Activated T-cell treated with anti-CD3 and anti-CD28 coated beads, Interleukin-2, amount 50 U/mL, for 72 hours (primary cell): ENCODE data around the gene TRAPPC11. TPM values are rescaled to one million over a fixed set of nuclear protein-coding genes. Genes with fewer than 3 reads are reported as not detected.

Experiments used
- ATAC-seq, 2 donors: fragments of 150-1000 bp; cut with Tn5 transposase; replicated peaks in 1 of 2; 2 replicates each; pipeline ENCODE4 v1.10.0; 2021; ENCODE audit warnings: moderate library complexity in 2 of 2, mild to moderate bottlenecking in 1 of 2
- DNase-seq, 2 donors: peaks; one replicate each; pipeline ENCODE4 v3.0.0; 2021 to 2022; ENCODE audit warnings: mixed read lengths in 1 of 2
- H3K27ac Mint-ChIP-seq: one replicate; pipeline ENCODE4 v1.8.0; 2022; ENCODE audit warnings: mild to moderate bottlenecking, moderate library complexity, mixed read lengths
- H3K27me3 Mint-ChIP-seq: one replicate; pipeline ENCODE4 v1.8.0; 2022; ENCODE audit warnings: low read depth, mixed read lengths
- H3K36me3 Mint-ChIP-seq, 2 donors: one replicate each; pipeline ENCODE4 v1.8.0; 2022; ENCODE audit warnings: mixed read lengths in 2 of 2, mild to moderate bottlenecking in 1 of 2; ENCODE audit not compliant: insufficient read depth in 2 of 2
- H3K4me1 Mint-ChIP-seq: one replicate; pipeline ENCODE4 v1.8.0; 2022; ENCODE audit warnings: low read depth, mixed read lengths
- H3K4me3 Mint-ChIP-seq, 2 donors: one replicate each; pipeline ENCODE4 v1.8.0; 2022; ENCODE audit warnings: mild to moderate bottlenecking in 2 of 2, mixed read lengths in 2 of 2, moderate library complexity in 2 of 2
- H3K9me3 Mint-ChIP-seq, 2 donors: one replicate each; pipeline ENCODE4 v1.8.0; 2022; ENCODE audit warnings: mixed read lengths in 2 of 2
- total RNA-seq, 2 donors: library from RNA; stranded (reverse); gene quantifications; one replicate each; pipeline ENCODE4 v1.2.3, GENCODE V29; 2022

The TRAPPC11 gene
- total RNA-seq, 2 donors from 2014 or later = 33.2 to 36.8 TPM

DNA sequence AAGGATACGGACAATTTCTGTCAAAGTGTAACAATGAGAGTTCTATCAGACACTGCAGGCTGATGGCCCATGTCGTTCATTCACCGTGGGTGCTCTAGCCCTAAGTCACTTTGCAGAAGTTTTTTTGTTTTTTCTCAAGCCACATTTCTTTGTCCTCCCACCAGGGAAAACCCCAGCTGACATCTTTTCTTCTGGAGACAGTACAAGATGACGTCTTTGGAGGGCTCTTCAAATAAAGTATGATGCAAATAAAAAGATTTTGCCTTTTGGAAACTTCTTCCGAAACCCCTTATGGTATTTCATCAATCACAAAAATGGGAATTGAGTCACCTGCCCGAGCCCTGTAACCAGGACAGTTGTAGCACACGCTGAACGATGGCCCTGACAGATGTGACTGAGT, 73.2 kb downstream of the TRAPPC11 start:
- H3K4me1 Mint-ChIP-seq = no peaks in the 10 kb centered on the region
- no peaks in the 10 kb centered on the region for H3K27me3 Mint-ChIP-seq
- DNase-seq (no peak), ATAC-seq (no peak)
- H3K36me3 Mint-ChIP-seq = no peaks in the 10 kb centered on the region
- no peak overlapping the region for H3K4me3 Mint-ChIP-seq
- no peak overlapping the region for H3K27ac Mint-ChIP-seq
- H3K9me3 Mint-ChIP-seq = no peaks in the 10 kb centered on the region

DNA sequence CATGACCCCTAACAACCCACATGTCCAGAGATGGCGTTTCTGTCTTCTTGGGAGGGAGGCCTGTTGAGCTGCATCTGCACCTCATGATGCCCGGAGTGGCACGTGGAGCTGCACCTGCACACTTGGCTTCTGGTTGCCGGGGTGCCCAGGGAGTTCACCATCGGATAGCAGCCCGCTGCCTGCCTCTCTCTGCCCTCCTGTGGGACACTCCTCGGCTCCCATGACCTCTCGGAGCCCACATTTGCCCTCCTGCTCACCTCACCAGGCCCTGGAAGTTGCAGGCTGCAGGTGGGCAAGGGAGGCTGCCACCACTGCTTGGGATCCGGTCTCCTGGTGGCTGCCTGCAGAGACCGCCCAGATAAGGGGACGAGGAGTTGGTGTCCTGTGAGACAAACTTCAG, 74.1 kb downstream of the TRAPPC11 start:
- Mint-ChIP-seq H3K4me1 (no peaks in the 10 kb centered on the region), H3K27me3 (no peaks in the 10 kb centered on the region), H3K27ac (no peak overlapping the region), H3K4me3 (no peak overlapping the region), H3K9me3 (no peaks in the 10 kb centered on the region), H3K36me3 (no peaks in the 10 kb centered on the region)
- DNase-seq = no peak
- no peak for ATAC-seq

DNA sequence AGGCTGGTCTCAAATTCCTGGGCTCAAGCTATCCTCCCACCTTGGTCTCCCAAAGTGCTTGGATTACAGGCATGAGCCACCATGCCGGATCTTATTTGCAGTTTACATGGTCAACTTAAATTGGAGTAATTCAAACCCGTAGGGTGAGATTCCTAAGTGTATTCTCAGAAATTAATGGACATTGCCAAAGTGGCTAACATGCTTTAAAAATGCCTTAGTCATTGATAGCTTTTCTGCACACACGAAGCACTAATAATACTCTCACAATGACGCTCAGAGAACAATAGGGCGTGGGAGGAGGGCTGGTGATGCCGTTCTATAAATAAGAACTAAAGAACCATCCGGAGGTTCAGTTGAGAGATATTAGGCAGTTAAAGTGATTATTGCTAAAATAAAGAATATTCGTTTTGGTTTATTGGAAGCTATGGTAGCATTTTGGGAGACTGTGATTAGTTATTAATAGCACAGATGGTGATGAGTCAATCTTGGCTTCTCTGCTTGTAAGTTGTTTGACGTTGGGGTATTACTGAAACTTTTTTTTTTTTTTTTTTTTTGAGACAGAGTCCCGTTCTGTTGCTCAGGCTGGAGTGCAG, 79.1 kb downstream of the TRAPPC11 start:
- no peak overlapping the region for H3K4me3 Mint-ChIP-seq
- H3K27ac Mint-ChIP-seq = no peak overlapping the region
- no peak for DNase-seq
- H3K4me1 Mint-ChIP-seq = no peaks in the 10 kb centered on the region
- no peaks in the 10 kb centered on the region for H3K36me3 Mint-ChIP-seq
- no peak for ATAC-seq
- no peaks in the 10 kb centered on the region for H3K9me3 Mint-ChIP-seq
- H3K27me3 Mint-ChIP-seq = no peaks in the 10 kb centered on the region

DNA sequence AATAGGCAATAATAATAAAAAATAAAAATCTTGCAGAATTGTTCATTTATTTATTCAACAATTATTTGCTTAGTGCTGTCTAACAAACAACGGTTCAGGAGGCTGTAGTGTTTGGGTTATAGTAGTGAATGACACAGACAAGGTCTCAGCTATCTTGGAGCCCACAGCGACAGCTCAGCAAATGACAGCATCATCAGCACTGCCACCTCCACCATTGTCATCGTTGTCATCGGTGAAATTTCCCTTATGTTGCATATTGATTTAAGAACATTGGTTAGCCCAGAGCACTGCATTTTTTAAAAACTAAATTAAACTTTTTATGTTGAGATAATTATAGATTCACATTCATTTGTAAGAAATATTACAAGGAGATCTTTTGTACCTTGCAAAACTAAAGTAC, 79.9 kb downstream of the TRAPPC11 start:
- DNase-seq = no peak
- ATAC-seq = no peak
- Mint-ChIP-seq H3K9me3 (no peaks in the 10 kb centered on the region), H3K27ac (no peak overlapping the region), H3K4me1 (no peaks in the 10 kb centered on the region), H3K4me3 (no peak overlapping the region), H3K27me3 (no peaks in the 10 kb centered on the region), H3K36me3 (no peaks in the 10 kb centered on the region)

DNA sequence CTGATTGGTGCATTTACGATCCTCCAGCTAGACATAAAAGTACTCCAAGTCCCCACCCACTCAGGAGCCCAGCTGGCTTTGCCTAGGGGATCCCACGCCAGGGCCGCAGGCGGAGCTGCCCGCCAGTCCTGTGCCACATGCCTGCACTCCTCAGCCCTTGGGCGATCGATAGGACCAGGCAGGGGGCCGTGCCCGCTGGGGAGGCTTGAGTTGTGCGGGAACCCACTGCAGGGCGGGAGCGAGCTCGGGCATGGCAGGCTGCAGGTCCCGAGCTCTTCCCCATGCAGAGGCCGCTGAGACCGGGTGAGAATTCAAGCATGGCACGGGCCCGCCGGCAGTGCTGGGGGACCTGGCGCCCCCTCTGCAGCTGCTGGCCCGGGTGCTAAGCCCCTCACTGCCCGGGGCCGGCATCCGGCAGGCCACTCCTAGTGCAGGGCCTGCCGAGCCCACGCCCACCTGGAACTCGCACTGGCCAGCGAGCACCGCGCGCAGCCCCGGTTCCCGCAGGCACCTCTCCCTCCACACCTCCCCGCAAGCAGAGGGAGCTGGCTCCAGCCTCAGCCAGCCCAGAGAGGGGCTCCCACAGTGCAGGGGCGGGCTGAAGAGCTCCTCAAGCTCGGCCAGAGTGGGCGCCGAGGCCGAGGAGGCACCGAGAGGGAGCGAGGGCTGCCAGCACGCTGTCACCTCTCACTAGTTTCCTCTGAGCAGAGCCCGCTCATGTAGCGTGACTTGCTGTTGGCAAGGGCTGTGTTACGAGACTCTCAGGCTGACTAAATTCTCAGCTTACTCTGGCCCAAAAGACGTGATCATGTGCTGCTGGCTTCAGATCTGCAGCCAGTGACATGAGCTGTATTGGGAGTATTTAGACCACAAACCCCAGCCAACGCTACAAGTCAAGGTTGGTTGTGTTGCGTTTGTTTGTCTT, 87.5 kb downstream of the TRAPPC11 start:
- ATAC-seq = no peak
- no peak overlapping the region for H3K4me3 Mint-ChIP-seq
- no peak for DNase-seq
- H3K27me3 Mint-ChIP-seq = no peaks in the 10 kb centered on the region
- H3K27ac Mint-ChIP-seq = no peak overlapping the region
- no peaks in the 10 kb centered on the region for H3K4me1 Mint-ChIP-seq
- H3K36me3 Mint-ChIP-seq = no peaks in the 10 kb centered on the region
- H3K9me3 Mint-ChIP-seq = no peaks in the 10 kb centered on the region

DNA sequence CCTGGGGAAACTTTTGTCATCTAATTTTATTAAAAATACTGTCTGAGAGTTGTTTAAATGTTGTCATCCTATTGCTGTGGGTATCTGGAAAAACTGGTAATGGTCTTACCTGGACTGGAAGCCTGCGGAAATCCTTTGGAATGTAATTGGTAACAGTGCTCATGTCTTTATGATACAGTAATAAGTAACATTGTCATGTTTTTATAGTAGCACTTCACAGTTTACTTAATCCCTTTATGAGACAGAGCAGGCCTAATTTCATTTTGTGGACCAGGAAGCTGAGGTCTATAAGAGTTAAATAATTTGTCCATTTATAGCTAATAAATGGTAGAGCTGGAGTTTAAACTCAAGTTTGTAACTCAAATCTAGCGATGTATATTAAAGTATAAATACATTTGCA, 88.3 kb downstream of the TRAPPC11 start:
- Mint-ChIP-seq H3K27me3 (no peaks in the 10 kb centered on the region), H3K4me3 (no peak overlapping the region), H3K9me3 (no peaks in the 10 kb centered on the region), H3K4me1 (no peaks in the 10 kb centered on the region), H3K27ac (no peak overlapping the region), H3K36me3 (no peaks in the 10 kb centered on the region)
- no peak for DNase-seq
- no peak for ATAC-seq

DNA sequence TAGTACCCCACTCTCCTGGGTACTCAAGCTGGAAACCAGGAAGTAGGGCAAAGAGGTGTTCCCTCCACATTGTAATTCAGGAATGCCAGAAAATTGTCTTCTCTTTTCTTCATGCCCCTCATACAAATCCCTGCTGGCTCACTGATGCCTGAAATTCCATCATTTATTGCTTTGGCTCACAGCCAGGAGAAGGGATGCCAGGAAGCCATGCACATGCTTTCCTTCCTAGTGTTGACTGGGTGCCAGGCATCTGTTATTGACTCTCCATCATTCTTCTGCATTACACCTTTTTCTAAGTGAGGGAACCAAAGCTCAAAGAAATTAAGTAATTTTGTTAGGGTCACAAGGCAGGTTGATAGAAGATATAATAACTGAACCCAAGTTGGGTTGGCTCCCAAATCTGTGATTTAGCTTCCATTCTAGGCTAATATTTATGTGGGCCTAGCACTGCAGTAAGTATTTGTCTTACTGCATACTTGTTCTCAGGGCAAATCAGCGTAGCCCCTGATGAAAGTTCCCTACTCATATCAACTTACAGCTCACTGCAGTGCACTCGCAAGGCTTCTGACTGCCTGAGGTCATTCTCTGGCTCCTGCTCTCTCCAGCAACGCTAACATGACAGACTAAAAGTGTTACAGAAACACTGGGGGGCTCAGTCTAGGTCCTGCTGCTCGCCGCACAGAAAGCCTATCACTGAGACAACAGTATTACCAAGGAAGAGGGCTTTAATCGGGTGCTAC, 89.0 kb downstream of the TRAPPC11 start:
- Mint-ChIP-seq H3K9me3 (no peaks in the 10 kb centered on the region), H3K27me3 (no peaks in the 10 kb centered on the region), H3K4me1 (no peaks in the 10 kb centered on the region), H3K36me3 (no peaks in the 10 kb centered on the region), H3K4me3 (no peak overlapping the region), H3K27ac (no peak overlapping the region)
- ATAC-seq = no peak
- DNase-seq = no peak

DNA sequence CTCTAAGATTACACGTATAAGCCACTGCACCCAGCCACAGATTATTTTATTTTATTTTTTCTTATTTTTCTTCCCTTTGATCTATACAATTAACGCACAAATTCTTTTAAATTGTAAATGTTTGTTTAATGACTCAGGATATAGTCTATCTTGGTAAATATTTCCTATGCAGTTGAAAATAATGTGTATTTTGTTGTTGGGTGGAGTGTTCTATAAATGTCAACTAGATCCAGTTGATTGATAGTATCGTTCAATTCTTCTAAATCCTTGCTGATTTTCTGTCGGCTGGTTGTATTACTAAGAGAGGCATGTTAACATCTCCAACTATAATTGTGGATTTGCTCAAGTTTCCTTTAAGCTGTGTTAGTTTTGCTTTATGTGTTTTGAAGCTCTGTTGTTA, 92.0 kb downstream of the TRAPPC11 start:
- Mint-ChIP-seq H3K4me3 (no peak overlapping the region), H3K27ac (no peak overlapping the region), H3K4me1 (no peaks in the 10 kb centered on the region), H3K27me3 (no peaks in the 10 kb centered on the region), H3K9me3 (no peaks in the 10 kb centered on the region), H3K36me3 (no peaks in the 10 kb centered on the region)
- no peak for DNase-seq
- no peak for ATAC-seq

DNA sequence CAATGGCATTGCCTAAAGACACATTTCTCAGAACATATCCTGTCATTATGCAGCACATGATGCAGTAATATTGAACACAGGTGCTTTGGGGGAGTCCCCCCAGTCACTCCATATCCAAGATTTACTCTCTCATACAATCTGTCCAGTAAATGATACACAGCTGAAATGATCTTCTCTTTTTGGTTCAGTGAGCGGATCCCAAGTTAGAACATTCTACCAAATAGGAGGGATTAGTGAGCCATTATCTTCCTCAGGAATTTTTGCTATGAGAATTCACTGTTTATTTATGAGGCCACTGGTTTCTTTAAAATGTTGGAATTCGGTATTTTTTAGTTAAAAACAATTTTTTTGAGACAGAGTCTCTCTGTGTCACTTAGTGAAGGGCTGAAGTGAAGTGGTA, 96.5 kb downstream of the TRAPPC11 start:
- ATAC-seq = no peak
- H3K27ac Mint-ChIP-seq = no peak overlapping the region
- H3K4me1 Mint-ChIP-seq = no peaks in the 10 kb centered on the region
- no peak for DNase-seq
- peaks cover 13% of the 10 kb centered on the region for H3K27me3 Mint-ChIP-seq
- no peak overlapping the region for H3K4me3 Mint-ChIP-seq
- no peaks in the 10 kb centered on the region for H3K9me3 Mint-ChIP-seq
- no peaks in the 10 kb centered on the region for H3K36me3 Mint-ChIP-seq

DNA sequence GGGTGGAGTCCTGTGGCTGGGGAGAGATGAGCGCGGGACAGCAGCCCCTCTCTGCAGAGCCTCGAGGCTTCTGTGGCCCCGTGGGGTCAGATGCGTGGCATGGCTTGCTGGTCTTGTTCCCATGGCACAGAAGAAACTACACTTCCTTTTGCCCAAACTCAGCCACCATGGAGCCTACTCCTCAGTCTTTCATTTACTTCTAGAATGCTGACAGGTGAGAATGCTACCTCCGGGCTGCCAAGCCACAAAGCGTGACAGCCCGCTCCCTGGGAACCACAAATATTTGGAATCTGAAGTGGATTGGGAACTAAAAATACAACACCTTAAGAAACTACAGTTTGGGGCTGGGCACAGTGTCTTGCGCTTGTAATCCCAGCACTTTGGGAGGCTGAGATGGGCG, 98.0 kb downstream of the TRAPPC11 start:
- Mint-ChIP-seq H3K36me3 (no peaks in the 10 kb centered on the region), H3K9me3 (no peaks in the 10 kb centered on the region), H3K27me3 (peaks cover 13% of the 10 kb centered on the region), H3K27ac (no peak overlapping the region), H3K4me3 (no peak overlapping the region), H3K4me1 (no peaks in the 10 kb centered on the region)
- DNase-seq = no peak
- ATAC-seq = no peak

DNA sequence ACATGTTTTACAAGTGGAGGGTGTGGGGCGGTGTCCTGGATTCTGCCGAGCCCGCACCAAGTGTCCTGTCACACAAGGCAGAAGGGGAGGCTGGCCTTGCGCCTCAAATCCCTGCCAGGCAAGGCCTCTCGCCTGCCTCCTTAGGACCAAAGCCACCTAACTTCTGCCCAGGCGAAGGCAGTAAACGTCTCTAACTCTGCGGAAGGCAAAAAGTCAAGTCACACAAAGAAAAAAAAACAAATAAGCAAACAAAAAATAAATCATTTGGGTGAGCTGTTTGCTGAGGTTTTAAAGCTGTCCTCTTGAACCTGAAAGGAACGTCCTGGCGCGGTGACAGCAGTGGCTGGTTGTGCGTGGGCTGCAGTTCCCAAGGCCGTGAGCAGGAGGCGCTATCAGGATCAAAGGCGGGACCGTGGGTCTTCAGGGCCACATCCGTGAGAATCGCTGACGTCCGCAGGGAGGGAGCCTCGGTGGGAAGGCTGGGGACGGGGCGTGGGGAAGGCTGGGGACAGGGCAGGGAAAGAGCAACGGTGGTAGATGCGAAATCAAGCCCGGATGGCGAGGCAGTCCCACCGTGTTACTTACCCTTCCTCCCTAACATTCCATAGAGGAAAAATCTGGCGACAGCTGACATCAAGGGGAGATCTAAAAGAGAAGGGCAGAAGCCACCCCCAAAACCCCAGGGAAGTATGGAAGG, 99.1 kb downstream of the TRAPPC11 start:
- no peaks in the 10 kb centered on the region for H3K4me1 Mint-ChIP-seq
- no peaks in the 10 kb centered on the region for H3K9me3 Mint-ChIP-seq
- no peak overlapping the region for H3K27ac Mint-ChIP-seq
- DNase-seq = no peak
- no peak overlapping the region for H3K4me3 Mint-ChIP-seq
- H3K36me3 Mint-ChIP-seq = no peaks in the 10 kb centered on the region
- no peak for ATAC-seq
- H3K27me3 Mint-ChIP-seq = peaks cover 13% of the 10 kb centered on the region

DNA sequence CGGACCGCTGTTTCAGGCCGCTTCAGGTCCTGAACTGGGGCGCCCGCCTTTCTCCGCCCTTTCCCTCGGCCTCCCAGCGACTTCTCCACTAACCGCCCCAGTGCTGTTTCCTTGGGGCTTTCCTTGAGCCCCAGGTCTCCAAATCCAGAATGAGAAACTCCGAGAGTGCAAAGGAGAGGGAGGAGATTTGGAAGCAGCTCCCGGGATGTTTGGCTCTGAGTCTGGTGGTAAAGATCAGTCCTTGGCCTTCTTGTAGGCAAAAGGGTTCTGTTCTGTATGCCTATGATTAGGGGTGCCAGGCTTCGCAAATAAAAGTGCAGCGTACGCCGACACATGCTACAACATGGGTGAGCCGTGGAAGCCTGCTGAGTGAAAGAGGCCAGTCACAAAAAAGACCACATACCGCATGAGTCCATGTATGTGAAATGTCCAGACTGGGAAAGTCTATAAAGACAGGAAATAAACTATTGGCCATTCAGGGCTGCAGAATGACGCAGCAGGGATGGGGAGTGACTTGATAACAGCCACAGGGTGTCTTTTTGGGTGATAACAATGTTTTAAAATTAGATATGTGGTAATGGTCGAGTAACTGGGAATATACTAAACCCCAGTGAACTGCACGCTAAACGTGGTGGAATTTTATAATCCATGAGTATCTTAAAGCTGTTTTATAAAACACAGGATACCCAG, 99.8 kb downstream of the TRAPPC11 start:
- Mint-ChIP-seq H3K4me3 (no peak overlapping the region), H3K36me3 (no peaks in the 10 kb centered on the region), H3K9me3 (no peaks in the 10 kb centered on the region), H3K4me1 (no peaks in the 10 kb centered on the region), H3K27me3 (peaks cover 13% of the 10 kb centered on the region), H3K27ac (no peak overlapping the region)
- ATAC-seq = no peak
- DNase-seq = no peak
